NT2/D1 (cell line): ENCODE data around the gene NMNAT1.

Experiments used
- DNase-seq: peaks from one replicate; pipeline ENCODE4 v3.0.0-alpha.2; 2011; ENCODE audit warnings: low read depth, low spot score
- H3K27me3 ChIP-seq: 2 replicates; pipeline ENCODE4 v1.6.0; 2011; ENCODE audit warnings: mild to moderate bottlenecking; ENCODE audit not compliant: insufficient read length, insufficient read depth
- H3K36me3 ChIP-seq: 2 replicates; pipeline ENCODE4 v1.6.1; 2011; ENCODE audit warnings: mild to moderate bottlenecking, low read length, mixed read lengths; ENCODE audit not compliant: insufficient read depth, insufficient read length
- H3K4me1 ChIP-seq: 2 replicates; pipeline ENCODE4 v1.5.1; 2011; ENCODE audit not compliant: insufficient read depth, insufficient read length
- H3K4me3 ChIP-seq: 2 replicates; pipeline ENCODE4 v1.5.1; 2011; ENCODE audit warnings: low read depth; ENCODE audit not compliant: insufficient read length
- H3K9ac ChIP-seq: 2 replicates; pipeline ENCODE4 v1.6.0; 2011; ENCODE audit warnings: low read depth; ENCODE audit not compliant: insufficient read length
- H3K9me3 ChIP-seq: 2 replicates; pipeline ENCODE4 v1.5.1; 2011; ENCODE audit warnings: mild to moderate bottlenecking, low read length; ENCODE audit not compliant: insufficient read depth
- SUZ12 ChIP-seq: IDR thresholded peaks from 2 replicates; pipeline ENCODE4 v1.6.1; 2011; ENCODE audit not compliant: insufficient read length, insufficient read depth; ENCODE audit errors: extremely low read depth
- YY1 ChIP-seq: IDR thresholded peaks from 2 replicates; pipeline ENCODE4 v1.6.1; 2011; ENCODE audit not compliant: insufficient read length, insufficient read depth
- ZNF274 ChIP-seq: IDR thresholded peaks from 2 replicates; pipeline ENCODE4 v1.6.1; 2011; ENCODE audit warnings: mild to moderate bottlenecking, low read depth, low read length

The NMNAT1 gene

GRCh38 chr1:9984253-9984652 is 41.0 kb downstream of the NMNAT1 start:
- no peak for TF ChIP-seq ZNF274
- TF ChIP-seq SUZ12: no peak
- no peak for TF ChIP-seq YY1
- no peak overlapping the region for H3K9ac ChIP-seq
- no peaks in the 10 kb centered on the region for H3K9me3 ChIP-seq
- H3K27me3 ChIP-seq: no peaks in the 10 kb centered on the region
- H3K4me1 ChIP-seq: no peaks in the 10 kb centered on the region
- DNase-seq: no peak
- no peak overlapping the region for H3K4me3 ChIP-seq
- peaks cover 11% of the 10 kb centered on the region for H3K36me3 ChIP-seq

- peaks cover 11% of the 10 kb centered on the region for H3K36me3 ChIP-seq
- H3K9ac ChIP-seq: no peak overlapping the region
- TF ChIP-seq ZNF274 (no peak), YY1 (no peak), SUZ12 (no peak)
- no peaks in the 10 kb centered on the region for H3K4me1 ChIP-seq
- no peaks in the 10 kb centered on the region for H3K27me3 ChIP-seq
- H3K9me3 ChIP-seq: no peaks in the 10 kb centered on the region
- no peak for DNase-seq
- no peak overlapping the region for H3K4me3 ChIP-seq
These were observed 41.7 kb downstream of the NMNAT1 start for GRCh38 chr1:9985001-9985400.

GRCh38 chr1:9989773-9990172 is 46.5 kb downstream of the NMNAT1 start:
- Histone ChIP-seq H3K4me1 (no peaks in the 10 kb centered on the region), H3K4me3 (no peak overlapping the region), H3K9ac (no peak overlapping the region), H3K27me3 (no peaks in the 10 kb centered on the region), H3K9me3 (no peaks in the 10 kb centered on the region), H3K36me3 (no peaks in the 10 kb centered on the region)
- no peak for TF ChIP-seq YY1
- TF ChIP-seq ZNF274: no peak
- no peak for TF ChIP-seq SUZ12
- DNase-seq: no peak

- Histone ChIP-seq H3K4me3 (no peak overlapping the region), H3K27me3 (no peaks in the 10 kb centered on the region), H3K36me3 (no peaks in the 10 kb centered on the region), H3K4me1 (no peaks in the 10 kb centered on the region), H3K9me3 (no peaks in the 10 kb centered on the region), H3K9ac (no peak overlapping the region)
- TF ChIP-seq SUZ12 (no peak), YY1 (no peak), ZNF274 (no peak)
- no peak for DNase-seq
These were observed 47.7 kb downstream of the NMNAT1 start for GRCh38 chr1:9990944-9991343.

GRCh38 chr1:9992910-9993309 is 49.6 kb downstream of the NMNAT1 start:
- H3K27me3 ChIP-seq: peaks cover 18% of the 10 kb centered on the region
- no peaks in the 10 kb centered on the region for H3K9me3 ChIP-seq
- H3K4me3 ChIP-seq: no peak overlapping the region
- no peak for DNase-seq
- H3K4me1 ChIP-seq: no peaks in the 10 kb centered on the region
- no peaks in the 10 kb centered on the region for H3K36me3 ChIP-seq
- no peak for TF ChIP-seq ZNF274
- TF ChIP-seq YY1: no peak
- TF ChIP-seq SUZ12: no peak
- no peak overlapping the region for H3K9ac ChIP-seq

- peaks cover 24% of the 10 kb centered on the region for H3K27me3 ChIP-seq
- no peak overlapping the region for H3K9ac ChIP-seq
- DNase-seq: no peak
- TF ChIP-seq YY1 (no peak), ZNF274 (no peak), SUZ12 (no peak)
- no peak overlapping the region for H3K4me3 ChIP-seq
- H3K9me3 ChIP-seq: no peaks in the 10 kb centered on the region
- H3K36me3 ChIP-seq: no peaks in the 10 kb centered on the region
- no peaks in the 10 kb centered on the region for H3K4me1 ChIP-seq
These were observed 50.3 kb downstream of the NMNAT1 start for GRCh38 chr1:9993561-9994075.

- Histone ChIP-seq H3K9me3 (no peaks in the 10 kb centered on the region), H3K36me3 (no peaks in the 10 kb centered on the region), H3K4me3 (peak within 1 kb of the TSS; percentile 53), H3K4me1 (no peaks in the 10 kb centered on the region), H3K27me3 (peaks cover 30% of the 10 kb centered on the region), H3K9ac (peak within 1 kb of the TSS; percentile 50)
- TF ChIP-seq ZNF274 (no peak), YY1 (no peak), SUZ12 (peak; percentile 44)
- DNase-seq: no peak
These were observed 53.6 kb downstream of the NMNAT1 start, which contains the start of gene RBP7 for GRCh38 chr1:9996624-9997582. Gene RBP7, plus strand, starts transcription at chr1:9997228. Its CDS starts 31 bp downstream, at chr1:9997259.
